Daoy (cell line): Measurements from ENCODE around the gene HS3ST5. TPM values are rescaled to one million over a fixed set of nuclear protein-coding genes. Genes with fewer than 3 reads are reported as not detected.

ENCODE experiments used
- DNase-seq: peaks from one replicate; pipeline ENCODE4 v3.0.0-alpha.2; 2015; ENCODE audit warnings: low read depth
- total RNA-seq: library from RNA; depleted of rRNA; stranded (reverse); fragments of >200 nt; shearing (Covaris generic); gene quantifications from 2 replicates; pipeline ENCODE4 v1.2.3, GENCODE V29; 2014

Gene HS3ST5
- total RNA-seq, 1 experiment from 2014 or later, result not detected

GRCh38 chr6:114194362-114195026 lies 148.3 kb downstream of the HS3ST5 start:
- peak; percentile 26 for DNase-seq

- no peak for DNase-seq
Observed at GRCh38 chr6:114187563-114187962, 155.3 kb downstream of the HS3ST5 start.

GRCh38 chr6:114181664-114182063 lies 161.2 kb downstream of the HS3ST5 start:
- DNase-seq, result no peak

GRCh38 chr6:114179411-114179810 lies 163.4 kb downstream of the HS3ST5 start:
- DNase-seq, result no peak

GRCh38 chr6:114176726-114177125 lies 166.1 kb downstream of the HS3ST5 start:
- no peak for DNase-seq

GRCh38 chr6:114172576-114173260 lies 170.1 kb downstream of the HS3ST5 start:
- no peak for DNase-seq

- no peak for DNase-seq
Observed at GRCh38 chr6:114171473-114171872, 171.3 kb downstream of the HS3ST5 start.

GRCh38 chr6:114170958-114171387 lies 171.8 kb downstream of the HS3ST5 start:
- DNase-seq, result no peak

GRCh38 chr6:114170372-114170771 lies 172.5 kb downstream of the HS3ST5 start:
- no peak for DNase-seq

GRCh38 chr6:114169763-114170162 lies 173.1 kb downstream of the HS3ST5 start:
- DNase-seq, result no peak

GRCh38 chr6:114167583-114168576 lies 174.9 kb downstream of the HS3ST5 start:
- no peak for DNase-seq

GRCh38 chr6:114164207-114164606 lies 178.6 kb downstream of the HS3ST5 start:
- DNase-seq, result no peak

GRCh38 chr6:114162691-114163347 lies 180.0 kb downstream of the HS3ST5 start:
- no peak for DNase-seq

- no peak for DNase-seq
Observed at GRCh38 chr6:114160881-114161280, 181.9 kb downstream of the HS3ST5 start.

GRCh38 chr6:114159727-114160126 lies 183.1 kb downstream of the HS3ST5 start:
- DNase-seq, result no peak

GRCh38 chr6:114158838-114159694 lies 183.8 kb downstream of the HS3ST5 start:
- DNase-seq, result no peak

- DNase-seq, result no peak
Observed at GRCh38 chr6:114158411-114158810, 184.4 kb downstream of the HS3ST5 start.

GRCh38 chr6:114157848-114158247 lies 185.0 kb downstream of the HS3ST5 start:
- DNase-seq, result no peak

- DNase-seq, result no peak
Observed at GRCh38 chr6:114155763-114156162, 187.1 kb downstream of the HS3ST5 start.

GRCh38 chr6:114154812-114155211 lies 188.0 kb downstream of the HS3ST5 start:
- no peak for DNase-seq

- no peak for DNase-seq
Observed at GRCh38 chr6:114153448-114153847, 189.4 kb downstream of the HS3ST5 start.
